Mammary microvascular endothelial cell (primary cell): ENCODE results near the gene EMX1. TPM values are rescaled to one million over a fixed set of nuclear protein-coding genes. Genes with fewer than 3 reads are reported as not detected.

Experiments
- total RNA-seq: library from RNA; depleted of rRNA; stranded (reverse); fragments of >200 nt; gene quantifications from 2 replicates; pipeline ENCODE4 v1.2.3, GENCODE V29; 2015

Gene EMX1
- not detected in 2 replicates for total RNA-seq

GRCh38 chr2:72917138-72917876, at the start of gene EMX1:
EMX1 (plus strand) TSS chr2:72917519; CDS start chr2:72917853, 334 bp downstream.

GRCh38 chr2:72887032-72887739, 30.1 kb upstream of the EMX1 start, which contains the start of gene SPR:
SPR (plus strand) TSS chr2:72887408; CDS start chr2:72887433, 25 bp downstream.

Other genes starting within 250 kb of the EMX1 start
- 24.3 and 28.6 TPM in 2 replicates for gene EXOC6B, start 91.5 kb upstream of the EMX1 start, total RNA-seq
- 37.6 and 38.9 TPM in 2 replicates for gene SPR, start 30.1 kb upstream of the EMX1 start, total RNA-seq
- gene SFXN5, start 154.2 kb downstream of the EMX1 start, total RNA-seq, result 8.1 and 8.4 TPM in 2 replicates
- 59.0 and 65.0 TPM in 2 replicates for gene RAB11FIP5, start 195.4 kb downstream of the EMX1 start, total RNA-seq